Measurements from ENCODE around the gene SPOP.

GRCh38 chr17:49717371-49717861 lies 39.5 kb upstream of the SPOP start:
- no peak for TF ChIP-seq ZNF140 (tag by site-specific recombination; IDR thresholded peaks at IDR 0.05)
- TF ChIP-seq CTCF (tag by site-specific recombination; IDR thresholded peaks at IDR 0.05), result no peak
- no peak for TF ChIP-seq ZNF768 (tag by site-specific recombination; IDR thresholded peaks at IDR 0.05)
- TF ChIP-seq ATF2 (tag by site-specific recombination; IDR thresholded peaks at IDR 0.05; ENCODE audit: low read depth), result no peak
- TF ChIP-seq REST (tag by site-specific recombination; IDR thresholded peaks at IDR 0.05), result no peak
- no peak for TF ChIP-seq ZNF350 (tag by site-specific recombination; IDR thresholded peaks at IDR 0.05)
- no peak for TF ChIP-seq ZNF157 (tag by site-specific recombination; IDR thresholded peaks at IDR 0.05)
- TF ChIP-seq ZNF274 (IDR thresholded peaks at IDR 0.05; ENCODE audit: low read length), result no peak
- TF ChIP-seq ZNF274 (tag by site-specific recombination; IDR thresholded peaks at IDR 0.05; ENCODE audit: borderline replicate concordance), result no peak
- TF ChIP-seq ZNF830 (tag by site-specific recombination; IDR thresholded peaks at IDR 0.05; ENCODE audit: low read depth), result no peak
- TF ChIP-seq ZNF132 (tag by site-specific recombination; IDR thresholded peaks at IDR 0.05; ENCODE audit: borderline replicate concordance), result no peak
- TF ChIP-seq ZNF785 (tag by site-specific recombination; IDR thresholded peaks at IDR 0.05), result no peak
- TF ChIP-seq ZNF184 (tag by site-specific recombination; IDR thresholded peaks at IDR 0.05), result no peak
- no peak for TF ChIP-seq BCL6B (tag by site-specific recombination; IDR thresholded peaks at IDR 0.05)
- TF ChIP-seq ZNF548 (tag by site-specific recombination; IDR thresholded peaks at IDR 0.05), result no peak
